ENCODE measurements around the gene IFNA21.

The IFNA21 gene

GRCh38 chr9:21155501-21155900 lies 11.0 kb downstream of the IFNA21 start:
- TF ChIP-seq CTCF (IDR thresholded peaks at IDR 0.05; ENCODE audit: low read depth, low read length, missing control alignments), result no peak
- H3K4me3 ChIP-seq (replicated peaks; ENCODE audit: low read depth, low read length), result no peak overlapping the region
- DNase-seq (ENCODE audit: extremely low read depth, low read depth), result no peak

GRCh38 chr9:21154018-21154608 lies 12.3 kb downstream of the IFNA21 start:
- no peak for TF ChIP-seq CTCF (IDR thresholded peaks at IDR 0.05; ENCODE audit: low read depth, low read length, missing control alignments)
- no peak overlapping the region for H3K4me3 ChIP-seq (replicated peaks; ENCODE audit: low read depth, low read length)
- DNase-seq (ENCODE audit: extremely low read depth, low read depth), result no peak

DNA sequence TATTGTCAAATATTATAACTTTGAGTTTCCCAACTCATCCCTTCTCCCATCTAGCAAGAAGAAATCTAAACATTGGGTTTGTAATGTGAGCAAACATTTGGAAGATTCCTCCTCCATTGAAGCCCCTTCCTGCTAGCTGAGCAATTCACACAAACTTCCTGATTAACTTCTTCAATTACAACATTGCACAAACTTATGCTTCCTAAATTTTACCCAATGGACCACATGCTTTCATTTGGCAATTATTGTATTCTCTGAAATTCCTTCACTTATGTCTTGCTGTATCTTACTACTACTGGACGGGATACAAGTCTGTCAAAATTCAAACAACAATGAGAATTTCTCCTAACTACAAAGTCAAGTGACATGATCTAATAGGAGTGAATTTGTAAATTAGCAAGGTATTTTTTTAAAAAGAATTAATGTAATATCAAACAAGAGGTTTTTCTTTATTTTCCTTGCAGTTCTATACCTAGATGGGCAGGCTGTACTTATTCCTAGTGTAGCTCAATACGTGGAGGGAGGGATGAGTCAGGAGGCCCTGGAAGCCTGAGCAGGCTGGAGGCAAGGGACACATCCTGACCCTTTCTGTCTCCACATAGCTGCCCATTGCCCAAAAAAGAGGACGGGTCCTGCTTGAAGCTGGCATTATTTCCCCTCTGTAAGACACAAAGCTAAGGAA lies 13.0 kb downstream of the IFNA21 start:
- no peak overlapping the region for H3K4me3 ChIP-seq (replicated peaks; ENCODE audit: low read depth, low read length)
- no peak for TF ChIP-seq CTCF (IDR thresholded peaks at IDR 0.05; ENCODE audit: low read depth, low read length, missing control alignments)
- DNase-seq (ENCODE audit: extremely low read depth, low read depth), result no peak

- H3K4me3 ChIP-seq (replicated peaks; ENCODE audit: low read depth, low read length), result no peak overlapping the region
- no peak for DNase-seq (ENCODE audit: extremely low read depth, low read depth)
- TF ChIP-seq CTCF (IDR thresholded peaks at IDR 0.05; ENCODE audit: low read depth, low read length, missing control alignments), result no peak
These were observed 21.9 kb downstream of the IFNA21 start for GRCh38 chr9:21144603-21145002.

GRCh38 chr9:21141427-21141882 lies 25.0 kb downstream of the IFNA21 start, which contains the start of gene IFNW1:
Gene IFNW1, minus strand, starts transcription at chr9:21141832. Its CDS starts 262 bp downstream, at chr9:21141570.
- peak; percentile 51 for TF ChIP-seq CTCF (IDR thresholded peaks at IDR 0.05; ENCODE audit: low read depth, low read length, missing control alignments)
- DNase-seq (ENCODE audit: extremely low read depth, low read depth), result peak; percentile 27
- H3K4me3 ChIP-seq (replicated peaks; ENCODE audit: low read depth, low read length), result no peak within 1 kb of the TSS

- DNase-seq (ENCODE audit: extremely low read depth, low read depth), result no peak
- no peak for TF ChIP-seq CTCF (IDR thresholded peaks at IDR 0.05; ENCODE audit: low read depth, low read length, missing control alignments)
- H3K4me3 ChIP-seq (replicated peaks; ENCODE audit: low read depth, low read length), result no peak overlapping the region
These were observed 29.4 kb downstream of the IFNA21 start for GRCh38 chr9:21137020-21137419.
